Measurements from ENCODE around the gene INTS6. TPM values are rescaled to one million over a fixed set of nuclear protein-coding genes. Genes with fewer than 3 reads are reported as not detected.

The INTS6 gene
- total RNA-seq, 6 experiments from 2014 or later = 21.7 to 40.8 (median 32.7) TPM

- Histone ChIP-seq H3K36me3 (no peaks in the 10 kb centered on the region), H3K4me1 (peaks cover 0 to 4% (median 0%) of the 10 kb centered on the region in 4 donors), H3K27me3 (no peaks in the 10 kb centered on the region), H3K4me3 (no peak overlapping the region), H3K9me3 (no peaks in the 10 kb centered on the region), H3K27ac (no peak overlapping the region)
- ATAC-seq = no peak
- 51% methylated on average over 2 of the region's 2 CpGs for WGBS (ENCODE audit: insufficient coverage, low coverage, low lambda C conversion rate, missing lambda C conversion rate)
- intact Hi-C loops (cut with DNase I) = no loop called here
- TF ChIP-seq CTCF (IDR thresholded peaks at IDR 0.05) = no peak
- TF ChIP-seq POLR2A (IDR thresholded peaks at IDR 0.05) = no peak
- no peak for DNase-seq
These were observed 131.0 kb downstream of the INTS6 start for GRCh38 chr13:51321836-51322235.

GRCh38 chr13:51318876-51319275, 134.0 kb downstream of the INTS6 start:
- no peak overlapping the region for H3K4me3 ChIP-seq
- H3K27ac ChIP-seq = no peak overlapping the region
- H3K36me3 ChIP-seq = no peaks in the 10 kb centered on the region
- ATAC-seq = no peak
- intact Hi-C loops (cut with DNase I) = no loop called here
- no peaks in the 10 kb centered on the region for H3K9me3 ChIP-seq
- no peak for TF ChIP-seq POLR2A (IDR thresholded peaks at IDR 0.05)
- TF ChIP-seq CTCF (IDR thresholded peaks at IDR 0.05) = no peak
- H3K27me3 ChIP-seq = no peaks in the 10 kb centered on the region
- DNase-seq = no peak
- H3K4me1 ChIP-seq = no peaks in the 10 kb centered on the region
- 89% methylated on average over 3 of the region's 3 CpGs for WGBS (ENCODE audit: insufficient coverage, low coverage, low lambda C conversion rate, missing lambda C conversion rate)

- WGBS (ENCODE audit: insufficient coverage, low coverage, low lambda C conversion rate, missing lambda C conversion rate) = 54% methylated on average over 2 of the region's 2 CpGs
- Histone ChIP-seq H3K27me3 (no peaks in the 10 kb centered on the region), H3K9me3 (no peaks in the 10 kb centered on the region), H3K4me1 (no peaks in the 10 kb centered on the region), H3K27ac (no peak overlapping the region), H3K36me3 (no peaks in the 10 kb centered on the region), H3K4me3 (no peak overlapping the region)
- DNase-seq (no peak), ATAC-seq (no peak)
- TF ChIP-seq POLR2A (IDR thresholded peaks at IDR 0.05) (no peak), CTCF (IDR thresholded peaks at IDR 0.05) (no peak)
- intact Hi-C loops (cut with DNase I) = no loop called here
These were observed 134.8 kb downstream of the INTS6 start for GRCh38 chr13:51318015-51318414.

- Histone ChIP-seq H3K4me3 (no peak overlapping the region), H3K27ac (no peak overlapping the region), H3K36me3 (no peaks in the 10 kb centered on the region), H3K9me3 (no peaks in the 10 kb centered on the region), H3K27me3 (no peaks in the 10 kb centered on the region), H3K4me1 (no peaks in the 10 kb centered on the region)
- no peak for DNase-seq
- 50% methylated on average over 1 of the region's 1 CpG for WGBS (ENCODE audit: insufficient coverage, low coverage, low lambda C conversion rate, missing lambda C conversion rate)
- ATAC-seq = no peak
- TF ChIP-seq CTCF (IDR thresholded peaks at IDR 0.05) = no peak
- TF ChIP-seq POLR2A (IDR thresholded peaks at IDR 0.05) = no peak
- intact Hi-C loops (cut with DNase I) = no loop called here
These were observed 135.6 kb downstream of the INTS6 start for GRCh38 chr13:51317262-51317661.

- Histone ChIP-seq H3K36me3 (no peaks in the 10 kb centered on the region), H3K4me3 (no peak overlapping the region), H3K9me3 (no peaks in the 10 kb centered on the region), H3K27ac (no peak overlapping the region), H3K27me3 (no peaks in the 10 kb centered on the region), H3K4me1 (no peaks in the 10 kb centered on the region)
- DNase-seq (no peak), ATAC-seq (no peak)
- intact Hi-C loops (cut with DNase I) = no loop called here
- WGBS (ENCODE audit: insufficient coverage, low coverage, low lambda C conversion rate, missing lambda C conversion rate) = 50% methylated on average over 1 of the region's 1 CpG
- TF ChIP-seq POLR2A (IDR thresholded peaks at IDR 0.05) (no peak), CTCF (IDR thresholded peaks at IDR 0.05) (no peak)
These were observed 139.2 kb downstream of the INTS6 start for GRCh38 chr13:51313619-51314018.

All from right lobe of liver (tissue), 6 donors.